NCI-H82 treated with DMSO at 0.1 percent for 48 hours (cell line): ENCODE measurements around the gene KCNIP4.

Experiments used
- DNase-seq: peaks from one replicate; lab custom pipeline; 2025; ENCODE audit not compliant: unreplicated experiment; lab: John Stamatoyannopoulos, UW

The KCNIP4 gene

GRCh38 chr4:21490682-21491081 is 457.9 kb downstream of the KCNIP4 start:
- DNase-seq, result no peak

GRCh38 chr4:21476757-21477156 is 471.8 kb downstream of the KCNIP4 start:
- DNase-seq, result no peak

- DNase-seq, result no peak
Observed at GRCh38 chr4:21474195-21474594, 474.4 kb downstream of the KCNIP4 start.

- peak; percentile 54 for DNase-seq
Observed at GRCh38 chr4:21470535-21470934, 478.0 kb downstream of the KCNIP4 start.

GRCh38 chr4:21469438-21470300 is 478.9 kb downstream of the KCNIP4 start:
- DNase-seq, result no peak

- no peak for DNase-seq
Observed at GRCh38 chr4:21467551-21467950, 481.0 kb downstream of the KCNIP4 start.

GRCh38 chr4:21457086-21457840 is 491.3 kb downstream of the KCNIP4 start:
- DNase-seq, result no peak

- DNase-seq, result no peak
Observed at GRCh38 chr4:21454831-21455230, 493.7 kb downstream of the KCNIP4 start.

- no peak for DNase-seq
Observed at GRCh38 chr4:21454201-21454600, 494.4 kb downstream of the KCNIP4 start.

GRCh38 chr4:21452931-21453330 is 495.6 kb downstream of the KCNIP4 start:
- no peak for DNase-seq

- no peak for DNase-seq
Observed at GRCh38 chr4:21451032-21451431, 497.5 kb downstream of the KCNIP4 start.

- no peak for DNase-seq
Observed at GRCh38 chr4:21450331-21450730, 498.2 kb downstream of the KCNIP4 start.

GRCh38 chr4:21447301-21448054 is 501.1 kb downstream of the KCNIP4 start:
- DNase-seq, result no peak

GRCh38 chr4:21420166-21420565 is 528.4 kb downstream of the KCNIP4 start:
- DNase-seq, result no peak

GRCh38 chr4:21415728-21416127 is 532.8 kb downstream of the KCNIP4 start:
- DNase-seq, result no peak

GRCh38 chr4:21413807-21414370 is 534.7 kb downstream of the KCNIP4 start:
- DNase-seq, result no peak

- DNase-seq, result no peak
Observed at GRCh38 chr4:21411086-21411485, 537.5 kb downstream of the KCNIP4 start.

- DNase-seq, result no peak
Observed at GRCh38 chr4:21410372-21410771, 538.2 kb downstream of the KCNIP4 start.

GRCh38 chr4:21387683-21388082 is 560.9 kb downstream of the KCNIP4 start:
- DNase-seq, result no peak

- no peak for DNase-seq
Observed at GRCh38 chr4:21386166-21386780, 562.3 kb downstream of the KCNIP4 start.

GRCh38 chr4:21385706-21386105 is 562.9 kb downstream of the KCNIP4 start:
- no peak for DNase-seq
